SU-DHL-6 (cell line): ENCODE results near the gene CNGA3.

Experiments used
- H2AFZ ChIP-seq: fragments of 200-600 bp; sonication (generic); 2 replicates; pipeline ENCODE4 v1.6.1; 2014; ENCODE audit warnings: low read depth, mild to moderate bottlenecking, moderate library complexity, mixed read lengths, antibody characterized with exemption, low read length; ENCODE audit not compliant: severe bottlenecking
- H3F3A ChIP-seq: fragments of 200-600 bp; shearing (Covaris generic); 2 replicates; pipeline ENCODE4 v1.6.0; 2016; ENCODE audit warnings: antibody characterized with exemption, mild to moderate bottlenecking; ENCODE audit not compliant: insufficient read depth
- H3K27ac ChIP-seq: fragments of 200-600 bp; sonication (generic); 2 replicates; pipeline ENCODE4 v1.5.1; 2016; ENCODE audit warnings: low read depth, mild to moderate bottlenecking, low read length, moderate library complexity, mixed read lengths
- H3K27me3 ChIP-seq: fragments of 200-600 bp; sonication (generic), shearing (Covaris generic); 2 replicates; pipeline ENCODE4 v1.6.0; 2014; ENCODE audit warnings: mild to moderate bottlenecking, low read length
- H3K36me3 ChIP-seq: fragments of 200-600 bp; sonication (generic); 2 replicates; pipeline ENCODE4 v1.6.1; 2014; ENCODE audit warnings: mild to moderate bottlenecking, low read length, mixed read lengths
- H3K4me2 ChIP-seq: fragments of 300-600, 200-600 bp; shearing (Covaris generic), sonication (generic); 2 replicates; pipeline ENCODE4 v1.6.0; 2014; ENCODE audit warnings: low read length, low read depth, mild to moderate bottlenecking; ENCODE audit not compliant: poor library complexity, severe bottlenecking
- H3K4me3 ChIP-seq: fragments of 200-600 bp; sonication (generic); 2 replicates; pipeline ENCODE4 v1.5.1; 2014; ENCODE audit warnings: antibody characterized with exemption, low read length, mild to moderate bottlenecking, mixed read lengths; ENCODE audit not compliant: insufficient read depth, poor library complexity, severe bottlenecking
- H3K79me2 ChIP-seq: fragments of 200-600 bp; sonication (generic); 2 replicates; pipeline ENCODE4 v1.6.1; 2014; ENCODE audit warnings: mild to moderate bottlenecking, low read length, moderate library complexity; ENCODE audit not compliant: insufficient read depth
- H3K9ac ChIP-seq: fragments of 200-600 bp; sonication (generic); 2 replicates; pipeline ENCODE4 v1.7.0; 2014; ENCODE audit warnings: mild to moderate bottlenecking, low read length
- H3K9me2 ChIP-seq: fragments of 200-600 bp; sonication (generic); replicated peaks from 2 replicates; pipeline ENCODE4 v1.6.1; 2014; ENCODE audit warnings: low read length; ENCODE audit not compliant: insufficient read depth
- H3K9me3 ChIP-seq: fragments of 200-600 bp; sonication (generic); 2 replicates; pipeline ENCODE4 v1.6.1; 2014; ENCODE audit warnings: low read length, mixed read lengths; ENCODE audit not compliant: insufficient read depth
- H4K20me1 ChIP-seq: fragments of 200-600 bp; sonication (generic); 2 replicates; pipeline ENCODE4 v1.6.1; 2014; ENCODE audit warnings: low read depth, mild to moderate bottlenecking, antibody characterized with exemption, low read length, moderate library complexity, mixed read lengths
- EZH2phosphoT487 ChIP-seq: fragments of 200-600 bp; sonication (generic), shearing (Covaris generic); conservative IDR thresholded peaks from 2 replicates; pipeline ENCODE4 v1.6.1; 2018; ENCODE audit warnings: mild to moderate bottlenecking, antibody characterized with exemption, low read length, moderate library complexity, mixed read lengths
- TF ChIP-seq, protein P1 (sequence below): fragments of 200-600 bp; sonication (generic); IDR thresholded peaks from one replicate; pipeline ENCODE4 v1.5.1; 2017; ENCODE audit warnings: antibody characterized with exemption, mild to moderate bottlenecking, low read length, moderate library complexity; ENCODE audit not compliant: insufficient read depth, poor library complexity, severe bottlenecking

CNGA3 gene

DNA sequence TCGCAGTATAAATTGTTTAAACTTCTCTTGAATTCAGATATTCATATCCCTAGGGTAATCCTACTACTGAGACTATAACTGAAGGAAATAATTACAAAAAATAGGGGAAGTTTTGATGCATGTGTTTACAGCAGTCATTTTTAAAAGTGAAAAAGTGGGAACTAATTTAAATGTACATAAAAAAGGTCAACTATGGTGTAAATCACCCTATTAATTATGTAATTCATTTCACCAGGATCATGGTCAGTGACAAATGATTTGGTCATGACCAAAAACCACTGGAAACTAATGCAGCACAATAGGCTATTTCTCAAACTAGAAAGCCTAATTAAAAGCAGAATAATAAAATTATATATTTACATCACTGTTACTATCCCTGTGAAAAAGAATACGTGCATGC lies 5.0 kb upstream of the CNGA3 start:
- Histone ChIP-seq H3K27ac (no peak overlapping the region), H3K9me3 (no peaks in the 10 kb centered on the region), H3K9me2 (no peaks in the 10 kb centered on the region), H3K4me2 (no peak overlapping the region), H2AFZ (no peak overlapping the region), H3K36me3 (no peaks in the 10 kb centered on the region), H3F3A (no peaks in the 10 kb centered on the region), H3K9ac (no peak overlapping the region), H3K27me3 (no peaks in the 10 kb centered on the region), H3K79me2 (no peaks in the 10 kb centered on the region), H3K4me3 (no peak overlapping the region), H4K20me1 (no peaks in the 10 kb centered on the region)
- TF ChIP-seq EZH2phosphoT487: no peak
- TF ChIP-seq, protein P1, sequence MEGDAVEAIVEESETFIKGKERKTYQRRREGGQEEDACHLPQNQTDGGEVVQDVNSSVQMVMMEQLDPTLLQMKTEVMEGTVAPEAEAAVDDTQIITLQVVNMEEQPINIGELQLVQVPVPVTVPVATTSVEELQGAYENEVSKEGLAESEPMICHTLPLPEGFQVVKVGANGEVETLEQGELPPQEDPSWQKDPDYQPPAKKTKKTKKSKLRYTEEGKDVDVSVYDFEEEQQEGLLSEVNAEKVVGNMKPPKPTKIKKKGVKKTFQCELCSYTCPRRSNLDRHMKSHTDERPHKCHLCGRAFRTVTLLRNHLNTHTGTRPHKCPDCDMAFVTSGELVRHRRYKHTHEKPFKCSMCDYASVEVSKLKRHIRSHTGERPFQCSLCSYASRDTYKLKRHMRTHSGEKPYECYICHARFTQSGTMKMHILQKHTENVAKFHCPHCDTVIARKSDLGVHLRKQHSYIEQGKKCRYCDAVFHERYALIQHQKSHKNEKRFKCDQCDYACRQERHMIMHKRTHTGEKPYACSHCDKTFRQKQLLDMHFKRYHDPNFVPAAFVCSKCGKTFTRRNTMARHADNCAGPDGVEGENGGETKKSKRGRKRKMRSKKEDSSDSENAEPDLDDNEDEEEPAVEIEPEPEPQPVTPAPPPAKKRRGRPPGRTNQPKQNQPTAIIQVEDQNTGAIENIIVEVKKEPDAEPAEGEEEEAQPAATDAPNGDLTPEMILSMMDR: no peak

GRCh38 chr2:98343285-98343684 lies 3.0 kb upstream of the CNGA3 start:
- Histone ChIP-seq H3F3A (no peaks in the 10 kb centered on the region), H3K4me2 (no peak overlapping the region), H3K79me2 (no peaks in the 10 kb centered on the region), H3K9ac (no peak overlapping the region), H3K36me3 (no peaks in the 10 kb centered on the region), H3K27me3 (no peaks in the 10 kb centered on the region), H3K4me3 (no peak overlapping the region), H4K20me1 (no peaks in the 10 kb centered on the region), H2AFZ (no peak overlapping the region), H3K27ac (no peak overlapping the region), H3K9me3 (no peaks in the 10 kb centered on the region), H3K9me2 (no peaks in the 10 kb centered on the region)
- TF ChIP-seq, protein P1: no peak
- no peak for TF ChIP-seq EZH2phosphoT487

- H3K4me2 ChIP-seq: no peak overlapping the region
- no peaks in the 10 kb centered on the region; the same call in 1 of the 2 replicates for H3K9me3 ChIP-seq
- no peaks in the 10 kb centered on the region for H4K20me1 ChIP-seq
- no peak overlapping the region for H2AFZ ChIP-seq
- no peak overlapping the region for H3K9ac ChIP-seq
- no peak overlapping the region for H3K4me3 ChIP-seq
- H3K27me3 ChIP-seq: 0 out of 2 replicates have a peak, but pooled peaks cover 5% of the 10 kb centered on the region
- no peaks in the 10 kb centered on the region for H3K36me3 ChIP-seq
- H3F3A ChIP-seq: no peaks in the 10 kb centered on the region
- TF ChIP-seq EZH2phosphoT487: no peak
- TF ChIP-seq, protein P1: no peak
- no peaks in the 10 kb centered on the region for H3K9me2 ChIP-seq
- no peak overlapping the region for H3K27ac ChIP-seq
- H3K79me2 ChIP-seq: no peaks in the 10 kb centered on the region
These were observed 1.2 kb downstream of the CNGA3 start for GRCh38 chr2:98347298-98348065.
